ENCODE data around the gene B4GALNT1.

DNA sequence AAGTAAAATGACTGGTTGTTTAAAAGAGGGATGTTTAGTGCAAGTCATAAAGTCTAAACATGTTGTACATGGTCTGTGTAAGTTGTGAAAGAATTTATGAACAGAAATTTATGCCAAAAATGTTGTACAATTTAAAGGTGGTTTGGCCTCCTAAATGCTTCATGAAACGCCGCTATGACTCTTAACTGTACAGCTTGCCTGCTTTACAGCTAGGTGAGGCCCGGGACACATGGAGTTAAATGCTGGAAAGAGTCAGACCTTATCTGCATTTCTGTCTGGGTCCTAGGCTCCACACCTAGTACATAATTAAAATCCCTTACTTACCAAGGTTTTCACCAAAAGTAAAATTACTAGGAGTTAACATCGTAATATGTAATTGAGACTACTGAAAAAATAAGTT is 28.4 kb upstream of the B4GALNT1 start:
- TF ChIP-seq, protein P1, sequence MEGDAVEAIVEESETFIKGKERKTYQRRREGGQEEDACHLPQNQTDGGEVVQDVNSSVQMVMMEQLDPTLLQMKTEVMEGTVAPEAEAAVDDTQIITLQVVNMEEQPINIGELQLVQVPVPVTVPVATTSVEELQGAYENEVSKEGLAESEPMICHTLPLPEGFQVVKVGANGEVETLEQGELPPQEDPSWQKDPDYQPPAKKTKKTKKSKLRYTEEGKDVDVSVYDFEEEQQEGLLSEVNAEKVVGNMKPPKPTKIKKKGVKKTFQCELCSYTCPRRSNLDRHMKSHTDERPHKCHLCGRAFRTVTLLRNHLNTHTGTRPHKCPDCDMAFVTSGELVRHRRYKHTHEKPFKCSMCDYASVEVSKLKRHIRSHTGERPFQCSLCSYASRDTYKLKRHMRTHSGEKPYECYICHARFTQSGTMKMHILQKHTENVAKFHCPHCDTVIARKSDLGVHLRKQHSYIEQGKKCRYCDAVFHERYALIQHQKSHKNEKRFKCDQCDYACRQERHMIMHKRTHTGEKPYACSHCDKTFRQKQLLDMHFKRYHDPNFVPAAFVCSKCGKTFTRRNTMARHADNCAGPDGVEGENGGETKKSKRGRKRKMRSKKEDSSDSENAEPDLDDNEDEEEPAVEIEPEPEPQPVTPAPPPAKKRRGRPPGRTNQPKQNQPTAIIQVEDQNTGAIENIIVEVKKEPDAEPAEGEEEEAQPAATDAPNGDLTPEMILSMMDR (IDR thresholded peaks at IDR 0.05) = no peak
- TF ChIP-seq EP300 (IDR thresholded peaks at IDR 0.05) (no peak), POLR2A (IDR thresholded peaks at IDR 0.05) (no peak)
